ENCODE measurements around the gene MFNG. TPM values are rescaled to one million over a fixed set of nuclear protein-coding genes. Genes with fewer than 3 reads are reported as not detected.

Gene MFNG
- total RNA-seq, 4 donors from 2014 or later: 11.7 to 24.9 (median 19.4) TPM

DNA sequence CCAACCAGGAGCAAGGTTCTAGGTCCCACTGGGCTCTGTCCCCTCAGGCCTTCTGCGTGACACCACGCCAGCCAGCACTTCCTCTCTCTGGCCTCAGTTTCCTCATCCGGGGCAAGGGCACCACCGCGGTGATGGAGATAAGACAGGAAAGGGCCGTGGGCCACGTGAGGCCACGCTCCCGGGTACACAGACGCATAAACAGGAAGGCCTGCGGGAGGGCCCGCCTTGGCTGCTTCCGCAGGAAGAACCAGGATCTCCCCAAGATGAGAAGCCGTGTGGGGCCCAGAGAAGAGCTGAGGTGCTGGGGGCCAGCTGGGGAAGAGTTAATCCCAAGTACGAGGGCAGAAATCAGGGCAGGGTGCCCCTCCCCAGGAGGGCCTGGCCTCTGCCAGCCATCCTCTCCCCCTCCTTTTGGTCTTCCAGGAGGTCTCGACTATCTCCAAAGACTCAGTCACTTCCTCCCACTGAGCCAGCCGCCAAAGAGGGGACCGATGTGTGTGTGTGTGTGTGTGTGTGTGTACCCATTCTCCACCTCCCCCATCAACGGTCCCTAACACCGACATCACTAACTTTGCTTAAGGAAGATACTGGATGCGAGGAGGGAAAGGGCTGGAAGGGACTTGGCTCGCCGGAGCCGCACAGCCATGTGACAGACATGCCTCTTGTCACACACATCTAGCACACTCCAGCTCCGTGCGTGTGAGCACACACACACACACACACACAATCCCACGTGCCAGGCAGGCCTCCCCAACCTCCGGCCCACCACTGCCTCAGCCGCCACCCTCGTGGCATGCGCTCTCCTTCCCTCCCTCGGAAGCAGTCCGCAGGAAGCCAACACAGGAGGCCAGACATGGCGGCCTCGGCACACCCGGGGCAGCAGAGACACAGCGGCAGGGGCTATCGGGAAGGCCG is 1.4 kb downstream of the MFNG start:
- no peaks in the 10 kb centered on the region for H3K9me3 ChIP-seq
- DNase-seq (ENCODE audit: low spot score in 2 of 2): peak; percentile 51 to 55
- H3K36me3 ChIP-seq: peaks cover 0 to 3% (median 0%) of the 10 kb centered on the region in 3 donors

DNA sequence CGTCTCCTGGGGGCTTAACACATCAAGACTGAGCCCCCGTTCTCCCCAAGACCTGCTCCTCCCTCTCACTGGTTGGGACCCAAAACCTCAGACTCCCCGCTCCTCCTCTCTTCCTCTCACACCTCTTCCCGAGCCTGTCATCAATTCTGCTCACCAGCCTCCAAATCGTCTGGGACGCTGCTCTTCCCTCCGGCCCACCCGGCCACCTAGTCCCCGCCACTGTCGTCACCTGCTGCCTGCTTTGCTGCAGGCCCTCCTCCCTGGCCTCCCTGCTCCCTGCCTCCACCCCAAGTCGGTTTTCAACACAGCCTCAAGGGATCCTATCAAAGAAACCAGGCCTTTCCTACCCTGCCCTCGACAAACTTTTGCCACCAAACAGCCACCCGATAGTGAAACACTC is 3.1 kb downstream of the MFNG start:
- H3K36me3 ChIP-seq: peaks cover 0 to 7% (median 0%) of the 10 kb centered on the region in 3 donors
- TF ChIP-seq, protein P1, sequence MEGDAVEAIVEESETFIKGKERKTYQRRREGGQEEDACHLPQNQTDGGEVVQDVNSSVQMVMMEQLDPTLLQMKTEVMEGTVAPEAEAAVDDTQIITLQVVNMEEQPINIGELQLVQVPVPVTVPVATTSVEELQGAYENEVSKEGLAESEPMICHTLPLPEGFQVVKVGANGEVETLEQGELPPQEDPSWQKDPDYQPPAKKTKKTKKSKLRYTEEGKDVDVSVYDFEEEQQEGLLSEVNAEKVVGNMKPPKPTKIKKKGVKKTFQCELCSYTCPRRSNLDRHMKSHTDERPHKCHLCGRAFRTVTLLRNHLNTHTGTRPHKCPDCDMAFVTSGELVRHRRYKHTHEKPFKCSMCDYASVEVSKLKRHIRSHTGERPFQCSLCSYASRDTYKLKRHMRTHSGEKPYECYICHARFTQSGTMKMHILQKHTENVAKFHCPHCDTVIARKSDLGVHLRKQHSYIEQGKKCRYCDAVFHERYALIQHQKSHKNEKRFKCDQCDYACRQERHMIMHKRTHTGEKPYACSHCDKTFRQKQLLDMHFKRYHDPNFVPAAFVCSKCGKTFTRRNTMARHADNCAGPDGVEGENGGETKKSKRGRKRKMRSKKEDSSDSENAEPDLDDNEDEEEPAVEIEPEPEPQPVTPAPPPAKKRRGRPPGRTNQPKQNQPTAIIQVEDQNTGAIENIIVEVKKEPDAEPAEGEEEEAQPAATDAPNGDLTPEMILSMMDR (IDR thresholded peaks at IDR 0.05): no peak
- TF ChIP-seq POLR2A (IDR thresholded peaks at IDR 0.05) (no peak), EP300 (IDR thresholded peaks at IDR 0.05) (no peak)
- peak overlapping the region in 1 of 4 donors; percentile 77 for H3K27ac ChIP-seq
- no peak overlapping the region for H3K4me3 ChIP-seq
- H3K27me3 ChIP-seq: peaks cover 0 to 8% of the 10 kb centered on the region in 2 donors
- DNase-seq (ENCODE audit: low spot score in 2 of 2): no peak
- H3K4me1 ChIP-seq: peaks cover 0 to 28% (median 9%) of the 10 kb centered on the region in 4 donors
- WGBS, 2 donors: 75 to 77% methylated on average over 13 of the region's 13 CpGs
- no peaks in the 10 kb centered on the region for H3K9me3 ChIP-seq

More for the DNA sequence above, 1.4 kb downstream of the MFNG start:
- Histone ChIP-seq H3K4me1 (peaks cover 0 to 28% (median 9%) of the 10 kb centered on the region in 4 donors), H3K27me3 (peaks cover 0 to 8% of the 10 kb centered on the region in 2 donors), H3K4me3 (peak overlapping the region; percentile 23 to 55 (median 40)), H3K27ac (peak overlapping the region; percentile 48 to 87 (median 78))
- WGBS, 2 donors: 64 to 65% methylated on average over 35 to 38 of the region's 39 CpGs
- TF ChIP-seq EP300 (IDR thresholded peaks at IDR 0.05) (peak in 1 of 2 donors; percentile 66), POLR2A (IDR thresholded peaks at IDR 0.05) (peak in 1 of 2 donors; percentile 24)
- TF ChIP-seq, protein P1 (IDR thresholded peaks at IDR 0.05): no peak

DNA sequence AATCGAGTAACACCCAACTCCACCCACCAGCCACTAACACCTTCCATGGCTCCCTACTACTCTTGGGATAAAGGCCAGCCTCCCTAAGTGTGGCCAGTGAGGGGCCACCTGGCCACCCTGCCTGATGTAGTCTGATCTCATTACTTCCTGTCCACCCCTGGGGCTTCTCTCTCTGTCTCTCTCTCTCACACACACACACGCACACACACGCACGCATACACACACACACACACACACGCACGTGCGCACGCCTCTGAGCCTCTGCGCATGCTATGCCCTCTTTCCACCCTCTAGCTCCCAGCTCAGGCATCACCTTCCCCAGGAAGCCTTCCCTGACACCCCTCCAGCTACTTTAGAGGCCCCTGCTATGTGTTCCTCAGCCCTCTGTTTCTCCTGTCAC is 3.9 kb downstream of the MFNG start:
- no peak for DNase-seq (ENCODE audit: low spot score in 2 of 2)
- peaks cover 0 to 8% of the 10 kb centered on the region in 2 donors for H3K27me3 ChIP-seq
- H3K9me3 ChIP-seq: no peaks in the 10 kb centered on the region
- TF ChIP-seq POLR2A (IDR thresholded peaks at IDR 0.05) (no peak), EP300 (IDR thresholded peaks at IDR 0.05) (no peak)
- TF ChIP-seq, protein P1 (IDR thresholded peaks at IDR 0.05): no peak
- no peak overlapping the region for H3K27ac ChIP-seq
- WGBS, 2 donors: 81 to 83% methylated on average over 9 of the region's 9 CpGs
- peaks cover 0 to 7% (median 0%) of the 10 kb centered on the region in 3 donors for H3K36me3 ChIP-seq
- peaks cover 0 to 25% (median 9%) of the 10 kb centered on the region in 4 donors for H3K4me1 ChIP-seq
- no peak overlapping the region for H3K4me3 ChIP-seq

DNA sequence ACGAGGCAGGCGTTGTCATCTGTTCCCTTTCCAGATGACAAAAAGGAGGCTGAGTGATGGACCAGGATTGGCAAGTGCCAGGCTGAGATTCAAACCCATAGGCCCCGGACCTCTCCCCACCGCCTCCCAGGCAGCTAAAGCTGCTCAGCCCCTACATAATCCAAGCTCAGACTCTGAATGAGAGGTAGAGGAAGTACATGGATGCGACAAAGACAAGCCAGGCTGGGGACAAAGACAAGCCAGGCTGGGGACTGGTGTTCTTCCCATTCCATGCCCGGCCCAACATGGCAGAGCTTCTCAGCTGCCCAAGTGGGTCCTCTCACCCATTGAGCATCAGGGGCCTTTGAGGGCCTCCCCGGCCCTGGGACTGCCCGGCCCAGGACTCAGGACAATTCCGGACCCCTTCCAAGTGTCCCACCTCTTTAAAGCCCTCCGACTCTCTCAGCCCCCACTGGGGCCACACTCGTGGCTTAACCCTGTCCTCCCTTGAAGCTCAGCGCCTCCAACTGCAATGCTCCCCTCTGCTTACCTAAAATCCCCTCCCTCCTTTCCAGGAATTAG is 4.8 kb downstream of the MFNG start:
- H3K4me1 ChIP-seq: peaks cover 0 to 17% (median 5%) of the 10 kb centered on the region in 4 donors
- no peak for DNase-seq (ENCODE audit: low spot score in 2 of 2)
- H3K36me3 ChIP-seq: peaks cover 0 to 7% (median 0%) of the 10 kb centered on the region in 3 donors
- TF ChIP-seq EP300 (IDR thresholded peaks at IDR 0.05): no peak
- TF ChIP-seq, protein P1 (IDR thresholded peaks at IDR 0.05): no peak
- no peak for TF ChIP-seq POLR2A (IDR thresholded peaks at IDR 0.05)
- H3K27ac ChIP-seq: no peak overlapping the region
- H3K27me3 ChIP-seq: peaks cover 0 to 9% of the 10 kb centered on the region in 2 donors
- H3K9me3 ChIP-seq: no peaks in the 10 kb centered on the region
- no peak overlapping the region for H3K4me3 ChIP-seq
- 62 to 69% methylated on average over 12 of the region's 12 CpGs for WGBS, 2 donors
